NCI-H2171 (cell line): ENCODE measurements around the gene RTCB.

Experiments
- DNase-seq: peaks from one replicate; lab custom pipeline; 2025; lab: John Stamatoyannopoulos, UW

The RTCB gene

GRCh38 chr22:32411829-32412592 is at the start of gene RTCB:
Gene RTCB, minus strand, starts transcription at chr22:32412247. Its CDS starts 91 bp downstream, at chr22:32412156.
- DNase-seq = peak; percentile 74

- no peak for DNase-seq
Observed at GRCh38 chr22:32457031-32457430, 45.0 kb upstream of the RTCB start.

- no peak for DNase-seq
Observed at GRCh38 chr22:32448980-32449379, 36.9 kb upstream of the RTCB start.

- DNase-seq = no peak
Observed at GRCh38 chr22:32446321-32446720, 34.3 kb upstream of the RTCB start.

- no peak for DNase-seq
Observed at GRCh38 chr22:32444068-32444467, 32.0 kb upstream of the RTCB start.

- no peak for DNase-seq
Observed at GRCh38 chr22:32430352-32430751, 18.3 kb upstream of the RTCB start.

- DNase-seq = no peak
Observed at GRCh38 chr22:32426881-32427280, 14.8 kb upstream of the RTCB start.

GRCh38 chr22:32423664-32424063 is 11.6 kb upstream of the RTCB start:
- no peak for DNase-seq

GRCh38 chr22:32422062-32422461 is 10.0 kb upstream of the RTCB start:
- DNase-seq = no peak

GRCh38 chr22:32421484-32421883 is 9.4 kb upstream of the RTCB start:
- no peak for DNase-seq

GRCh38 chr22:32417906-32418305 is 5.9 kb upstream of the RTCB start:
- DNase-seq = no peak

- no peak for DNase-seq
Observed at GRCh38 chr22:32416556-32417085, 4.6 kb upstream of the RTCB start.

- DNase-seq = no peak
Observed at GRCh38 chr22:32414191-32414590, 2.1 kb upstream of the RTCB start.

GRCh38 chr22:32413719-32414118 is 1.7 kb upstream of the RTCB start:
- no peak for DNase-seq

GRCh38 chr22:32411402-32411801 is 645 bp downstream of the RTCB start:
- DNase-seq = no peak

- no peak for DNase-seq
Observed at GRCh38 chr22:32410459-32410858, 1.6 kb downstream of the RTCB start.

- no peak for DNase-seq
Observed at GRCh38 chr22:32409977-32410376, 2.1 kb downstream of the RTCB start.

GRCh38 chr22:32407936-32408335 is 4.1 kb downstream of the RTCB start:
- DNase-seq = no peak

- DNase-seq = no peak
Observed at GRCh38 chr22:32407312-32407711, 4.7 kb downstream of the RTCB start.

- DNase-seq = no peak
Observed at GRCh38 chr22:32404021-32404420, 8.0 kb downstream of the RTCB start.

GRCh38 chr22:32401486-32401885 is 10.6 kb downstream of the RTCB start:
- DNase-seq = no peak

GRCh38 chr22:32396746-32397145 is 15.3 kb downstream of the RTCB start:
- no peak for DNase-seq

- DNase-seq = no peak
Observed at GRCh38 chr22:32396255-32396654, 15.8 kb downstream of the RTCB start.

GRCh38 chr22:32395107-32395506 is 16.9 kb downstream of the RTCB start:
- no peak for DNase-seq
